GM21390 (cell line): ENCODE data around the gene MAP3K20.
"Not testable (repeated sequence)": the region's sequence is repeated elsewhere in the genome, so short reads cannot be mapped to it uniquely, and the experiment has no call there.

Source experiments
- ATAC-seq: cut with Tn5 transposase; IDR thresholded peaks from one replicate; pipeline ENCODE4 v1.9.1; 2021; ENCODE audit not compliant: unreplicated experiment

Gene MAP3K20

GRCh38 chr2:173086518-173087213 lies 11.0 kb downstream of the MAP3K20 start:
- no peak for ATAC-seq

GRCh38 chr2:173087214-173087581 lies 11.6 kb downstream of the MAP3K20 start:
- ATAC-seq, result no peak

GRCh38 chr2:173087793-173088496 lies 12.3 kb downstream of the MAP3K20 start:
- no peak for ATAC-seq

- no peak for ATAC-seq
Measured at GRCh38 chr2:173090276-173090877, 14.7 kb downstream of the MAP3K20 start.

- ATAC-seq, result no peak
Measured at GRCh38 chr2:173090973-173091660, 15.5 kb downstream of the MAP3K20 start.

- no peak for ATAC-seq
Measured at GRCh38 chr2:173091910-173092309, 16.3 kb downstream of the MAP3K20 start.

- no peak for ATAC-seq
Measured at GRCh38 chr2:173092844-173093402, 17.3 kb downstream of the MAP3K20 start.

- ATAC-seq, result not testable (repeated sequence)
Measured at GRCh38 chr2:173093617-173094016, 18.0 kb downstream of the MAP3K20 start.

- ATAC-seq, result no peak
Measured at GRCh38 chr2:173094731-173095130, 19.1 kb downstream of the MAP3K20 start.

GRCh38 chr2:173095356-173095755 lies 19.7 kb downstream of the MAP3K20 start:
- no peak for ATAC-seq

GRCh38 chr2:173099271-173099670 lies 23.6 kb downstream of the MAP3K20 start:
- no peak for ATAC-seq

- no peak for ATAC-seq
Measured at GRCh38 chr2:173099804-173100203, 24.2 kb downstream of the MAP3K20 start.

- peak; percentile 84 for ATAC-seq
Measured at GRCh38 chr2:173101687-173102086, 26.0 kb downstream of the MAP3K20 start.

GRCh38 chr2:173104156-173104555 lies 28.5 kb downstream of the MAP3K20 start:
- no peak for ATAC-seq

GRCh38 chr2:173106959-173107628 lies 31.4 kb downstream of the MAP3K20 start:
- no peak for ATAC-seq

GRCh38 chr2:173107629-173108022 lies 32.0 kb downstream of the MAP3K20 start:
- ATAC-seq, result no peak

- no peak for ATAC-seq
Measured at GRCh38 chr2:173109253-173110188, 33.9 kb downstream of the MAP3K20 start.

GRCh38 chr2:173117678-173118077 lies 42.0 kb downstream of the MAP3K20 start:
- ATAC-seq, result no peak

- no peak for ATAC-seq
Measured at GRCh38 chr2:173118395-173118794, 42.7 kb downstream of the MAP3K20 start.
